Neural cell (in vitro differentiated cells): Measurements from ENCODE around the gene GPRIN1. TPM values are rescaled to one million over a fixed set of nuclear protein-coding genes. Genes with fewer than 3 reads are reported as not detected.

ENCODE experiments used
- H2AFZ ChIP-seq: fragments of 200-600, 300-800 bp; sonication (generic), shearing (Covaris generic); 2 replicates; pipeline ENCODE4 v1.6.0; 2014; ENCODE audit warnings: low read depth, mild to moderate bottlenecking, antibody characterized with exemption, low read length, moderate library complexity
- H3F3A ChIP-seq: fragments of 200-600 bp; shearing (Covaris generic); 2 replicates; pipeline ENCODE4 v1.6.1; 2016; ENCODE audit warnings: mild to moderate bottlenecking, moderate library complexity, mixed read lengths, antibody characterized with exemption, low read length; ENCODE audit not compliant: insufficient read depth, poor library complexity, severe bottlenecking
- H3K27ac ChIP-seq: fragments of 200-600, 300-800 bp; sonication (generic), shearing (Covaris generic); 2 replicates; pipeline ENCODE4 v1.5.1; 2014; ENCODE audit warnings: mild to moderate bottlenecking, low read length, moderate library complexity
- H3K27me3 ChIP-seq: fragments of 300-800, 200-600 bp; sonication (generic), shearing (Covaris generic); 2 replicates; pipeline ENCODE4 v1.6.0; 2014; ENCODE audit warnings: mild to moderate bottlenecking, low read depth, low read length, moderate library complexity; ENCODE audit not compliant: insufficient read depth
- H3K36me3 ChIP-seq: fragments of 300-800, 200-600 bp; sonication (generic), shearing (Covaris generic); 2 replicates; pipeline ENCODE4 v1.5.1; 2014; ENCODE audit warnings: mild to moderate bottlenecking, antibody characterized with exemption, low read length, moderate library complexity; ENCODE audit not compliant: insufficient read depth
- H3K4me2 ChIP-seq: fragments of 300-800, 200-600 bp; sonication (generic), shearing (Covaris generic); 2 replicates; pipeline ENCODE4 v1.6.0; 2014; ENCODE audit warnings: mild to moderate bottlenecking, low read length
- H3K4me3 ChIP-seq: fragments of 300-800, 200-600 bp; sonication (generic), shearing (Covaris generic); 2 replicates; pipeline ENCODE4 v1.5.1; 2014; ENCODE audit warnings: mild to moderate bottlenecking, low read length, moderate library complexity
- H3K79me2 ChIP-seq: fragments of 200-600 bp; shearing (Covaris generic); replicated peaks from 2 replicates; pipeline ENCODE4 v1.6.0; 2014; ENCODE audit warnings: mild to moderate bottlenecking, low read length, moderate library complexity; ENCODE audit not compliant: insufficient read depth
- H3K9ac ChIP-seq: fragments of 300-800, 200-600 bp; sonication (generic), shearing (Covaris generic); 2 replicates; pipeline ENCODE4 v1.6.1; 2016; ENCODE audit warnings: mild to moderate bottlenecking, low read length, mixed read lengths
- H3K9me2 ChIP-seq: fragments of 200-600 bp; shearing (Covaris generic); 2 replicates; pipeline ENCODE4 v1.6.1; 2016; ENCODE audit warnings: mild to moderate bottlenecking, low read length, mixed read lengths; ENCODE audit not compliant: insufficient read depth
- H3K9me3 ChIP-seq: fragments of 200-600, 300-800 bp; sonication (generic), shearing (Covaris generic); 2 replicates; pipeline ENCODE4 v1.6.1; 2016; ENCODE audit warnings: mild to moderate bottlenecking, mixed run types, low read length, moderate library complexity, mixed read lengths
- H4K20me1 ChIP-seq: fragments of 200-600 bp; shearing (Covaris generic); 2 replicates; pipeline ENCODE4 v1.6.1; 2016; ENCODE audit warnings: mild to moderate bottlenecking, mixed run types; ENCODE audit not compliant: insufficient read depth
- EP300 ChIP-seq: fragments of 450-650 bp; conservative IDR thresholded peaks from 2 replicates; pipeline ENCODE4 v1.6.1; 2014; ENCODE audit warnings: antibody characterized with exemption, mild to moderate bottlenecking, moderate library complexity; ENCODE audit not compliant: poor library complexity, severe bottlenecking
- EZH2 ChIP-seq: fragments of 200-600, 300-800 bp; shearing (Covaris generic), sonication (generic); IDR thresholded peaks from 2 replicates; pipeline ENCODE4 v1.6.1; 2014; ENCODE audit warnings: antibody characterized with exemption, low read length, borderline replicate concordance, mild to moderate bottlenecking; ENCODE audit not compliant: insufficient read depth, poor library complexity, severe bottlenecking
- MXI1 ChIP-seq: fragments of 450-650 bp; conservative IDR thresholded peaks from 2 replicates; pipeline ENCODE4 v1.6.1; 2014; ENCODE audit warnings: antibody characterized with exemption, mild to moderate bottlenecking; ENCODE audit not compliant: poor library complexity, severe bottlenecking
- POLR2AphosphoS5 ChIP-seq: IDR thresholded peaks from 2 replicates; pipeline ENCODE4 v1.6.1; 2012
- RAD21 ChIP-seq: fragments of 450-650 bp; conservative IDR thresholded peaks from 2 replicates; pipeline ENCODE4 v1.6.1; 2014; ENCODE audit warnings: antibody characterized with exemption, mild to moderate bottlenecking, moderate library complexity
- SMC3 ChIP-seq: fragments of 450-650 bp; conservative IDR thresholded peaks from 2 replicates; pipeline ENCODE4 v1.6.1; 2014; ENCODE audit warnings: antibody characterized with exemption, mild to moderate bottlenecking, moderate library complexity; ENCODE audit not compliant: poor library complexity
- TAF1 ChIP-seq: IDR thresholded peaks from 2 replicates; pipeline ENCODE4 v1.6.1; 2012; ENCODE audit warnings: low read depth
- polyA plus RNA-seq: library from polyadenylated mRNA; depleted of rRNA; stranded (reverse); fragments of >200 nt; gene quantifications from 2 replicates; pipeline ENCODE4 v1.2.3, GENCODE V29; 2014
- TF ChIP-seq, protein P1 (sequence below): fragments of 450-650 bp; IDR thresholded peaks from 2 replicates; pipeline ENCODE4 v1.5.1; 2014; ENCODE audit warnings: antibody characterized with exemption, mild to moderate bottlenecking, moderate library complexity; ENCODE audit not compliant: poor library complexity, severe bottlenecking
- TF ChIP-seq, protein P2 (sequence below): IDR thresholded peaks from 2 replicates; pipeline ENCODE4 v1.6.1; 2012; ENCODE audit warnings: borderline replicate concordance

Gene GPRIN1
- polyA plus RNA-seq, 1 donor from 2014 or later = 32.3 TPM

DNA sequence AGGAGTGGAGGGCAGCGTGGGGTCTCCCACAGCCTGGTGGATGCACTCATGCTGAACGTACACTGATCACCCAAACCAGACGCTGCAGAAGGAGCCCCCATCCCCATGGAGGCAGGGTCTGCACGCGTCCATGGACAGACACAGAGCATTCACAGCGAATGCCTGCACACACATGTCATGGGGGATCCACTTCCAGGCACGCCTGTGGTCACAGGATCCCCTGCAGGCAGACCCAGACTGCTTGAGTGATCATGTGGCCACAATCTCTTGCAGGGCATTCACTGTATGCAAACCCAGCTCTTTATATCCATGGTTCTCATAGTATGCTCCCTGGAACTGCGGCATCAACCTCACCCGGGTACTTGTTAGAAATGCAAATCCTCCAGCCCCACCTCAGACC lies 15.0 kb upstream of the GPRIN1 start:
- no peak overlapping the region for H3K9ac ChIP-seq
- H3K4me3 ChIP-seq = no peak overlapping the region
- no peak overlapping the region for H2AFZ ChIP-seq
- peaks cover 48% of the 10 kb centered on the region for H3K27me3 ChIP-seq
- H3K9me3 ChIP-seq = no peaks in the 10 kb centered on the region
- no peak overlapping the region for H3K27ac ChIP-seq
- no peaks in the 10 kb centered on the region for H4K20me1 ChIP-seq
- H3K4me2 ChIP-seq = no peak overlapping the region
- no peaks in the 10 kb centered on the region for H3K79me2 ChIP-seq
- no peak for TF ChIP-seq RAD21
- TF ChIP-seq, protein P1, sequence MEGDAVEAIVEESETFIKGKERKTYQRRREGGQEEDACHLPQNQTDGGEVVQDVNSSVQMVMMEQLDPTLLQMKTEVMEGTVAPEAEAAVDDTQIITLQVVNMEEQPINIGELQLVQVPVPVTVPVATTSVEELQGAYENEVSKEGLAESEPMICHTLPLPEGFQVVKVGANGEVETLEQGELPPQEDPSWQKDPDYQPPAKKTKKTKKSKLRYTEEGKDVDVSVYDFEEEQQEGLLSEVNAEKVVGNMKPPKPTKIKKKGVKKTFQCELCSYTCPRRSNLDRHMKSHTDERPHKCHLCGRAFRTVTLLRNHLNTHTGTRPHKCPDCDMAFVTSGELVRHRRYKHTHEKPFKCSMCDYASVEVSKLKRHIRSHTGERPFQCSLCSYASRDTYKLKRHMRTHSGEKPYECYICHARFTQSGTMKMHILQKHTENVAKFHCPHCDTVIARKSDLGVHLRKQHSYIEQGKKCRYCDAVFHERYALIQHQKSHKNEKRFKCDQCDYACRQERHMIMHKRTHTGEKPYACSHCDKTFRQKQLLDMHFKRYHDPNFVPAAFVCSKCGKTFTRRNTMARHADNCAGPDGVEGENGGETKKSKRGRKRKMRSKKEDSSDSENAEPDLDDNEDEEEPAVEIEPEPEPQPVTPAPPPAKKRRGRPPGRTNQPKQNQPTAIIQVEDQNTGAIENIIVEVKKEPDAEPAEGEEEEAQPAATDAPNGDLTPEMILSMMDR = no peak
- no peak for TF ChIP-seq SMC3
- TF ChIP-seq MXI1 = no peak
- TF ChIP-seq TAF1 = no peak
- TF ChIP-seq EP300 = no peak
- no peaks in the 10 kb centered on the region for H3K36me3 ChIP-seq
- no peaks in the 10 kb centered on the region for H3F3A ChIP-seq
- H3K9me2 ChIP-seq = no peaks in the 10 kb centered on the region

DNA sequence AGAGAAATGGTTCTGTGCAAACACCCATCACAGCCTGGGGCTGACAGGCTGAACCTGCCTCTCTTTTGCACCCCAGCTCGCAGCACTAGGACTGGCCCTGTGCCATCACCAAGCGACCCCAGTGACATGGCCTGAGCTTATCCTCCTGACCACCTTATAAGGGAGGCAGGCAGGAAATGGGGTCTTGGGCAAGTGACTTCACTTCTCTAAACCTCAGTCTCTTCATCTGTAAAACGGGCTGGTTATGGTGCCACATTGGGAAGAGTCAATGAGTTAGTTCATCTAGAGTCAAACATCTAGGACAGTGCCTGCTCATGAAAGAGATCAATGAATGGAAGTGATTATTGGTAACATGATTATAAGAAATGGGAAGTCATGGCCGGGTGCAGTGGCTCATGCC lies 14.2 kb upstream of the GPRIN1 start:
- no peaks in the 10 kb centered on the region for H3K9me3 ChIP-seq
- no peaks in the 10 kb centered on the region for H3F3A ChIP-seq
- no peak overlapping the region for H3K4me3 ChIP-seq
- H3K27ac ChIP-seq = no peak overlapping the region
- no peaks in the 10 kb centered on the region for H3K79me2 ChIP-seq
- H3K27me3 ChIP-seq = peaks cover 48% of the 10 kb centered on the region
- H3K4me2 ChIP-seq = no peak overlapping the region
- no peaks in the 10 kb centered on the region for H3K9me2 ChIP-seq
- TF ChIP-seq, protein P2, sequence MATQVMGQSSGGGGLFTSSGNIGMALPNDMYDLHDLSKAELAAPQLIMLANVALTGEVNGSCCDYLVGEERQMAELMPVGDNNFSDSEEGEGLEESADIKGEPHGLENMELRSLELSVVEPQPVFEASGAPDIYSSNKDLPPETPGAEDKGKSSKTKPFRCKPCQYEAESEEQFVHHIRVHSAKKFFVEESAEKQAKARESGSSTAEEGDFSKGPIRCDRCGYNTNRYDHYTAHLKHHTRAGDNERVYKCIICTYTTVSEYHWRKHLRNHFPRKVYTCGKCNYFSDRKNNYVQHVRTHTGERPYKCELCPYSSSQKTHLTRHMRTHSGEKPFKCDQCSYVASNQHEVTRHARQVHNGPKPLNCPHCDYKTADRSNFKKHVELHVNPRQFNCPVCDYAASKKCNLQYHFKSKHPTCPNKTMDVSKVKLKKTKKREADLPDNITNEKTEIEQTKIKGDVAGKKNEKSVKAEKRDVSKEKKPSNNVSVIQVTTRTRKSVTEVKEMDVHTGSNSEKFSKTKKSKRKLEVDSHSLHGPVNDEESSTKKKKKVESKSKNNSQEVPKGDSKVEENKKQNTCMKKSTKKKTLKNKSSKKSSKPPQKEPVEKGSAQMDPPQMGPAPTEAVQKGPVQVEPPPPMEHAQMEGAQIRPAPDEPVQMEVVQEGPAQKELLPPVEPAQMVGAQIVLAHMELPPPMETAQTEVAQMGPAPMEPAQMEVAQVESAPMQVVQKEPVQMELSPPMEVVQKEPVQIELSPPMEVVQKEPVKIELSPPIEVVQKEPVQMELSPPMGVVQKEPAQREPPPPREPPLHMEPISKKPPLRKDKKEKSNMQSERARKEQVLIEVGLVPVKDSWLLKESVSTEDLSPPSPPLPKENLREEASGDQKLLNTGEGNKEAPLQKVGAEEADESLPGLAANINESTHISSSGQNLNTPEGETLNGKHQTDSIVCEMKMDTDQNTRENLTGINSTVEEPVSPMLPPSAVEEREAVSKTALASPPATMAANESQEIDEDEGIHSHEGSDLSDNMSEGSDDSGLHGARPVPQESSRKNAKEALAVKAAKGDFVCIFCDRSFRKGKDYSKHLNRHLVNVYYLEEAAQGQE = no peak
- TF ChIP-seq, protein P1 = no peak
- TF ChIP-seq SMC3 (no peak), TAF1 (no peak), POLR2AphosphoS5 (no peak), EZH2 (no peak), MXI1 (no peak), RAD21 (no peak), EP300 (no peak)
- H3K9ac ChIP-seq = no peak overlapping the region
- no peaks in the 10 kb centered on the region for H4K20me1 ChIP-seq
- no peaks in the 10 kb centered on the region for H3K36me3 ChIP-seq
- H2AFZ ChIP-seq = no peak overlapping the region
